Ascending aorta (tissue), 2 donors: ENCODE data around the gene SLC23A2. TPM values are rescaled to one million over a fixed set of nuclear protein-coding genes. Genes with fewer than 3 reads are reported as not detected.
"Not testable (repeated sequence)": the region's sequence is repeated elsewhere in the genome, so short reads cannot be mapped to it uniquely, and the experiment has no call there.

Source experiments
- DNase-seq, 2 donors: peaks; one replicate each; pipeline ENCODE4 v3.0.0-alpha.2; 2019; ENCODE audit warnings: low spot score in 2 of 2
- H3K27ac ChIP-seq, 2 donors: fragments of 200-600 bp; sonication (generic); one replicate each; pipeline ENCODE4 v1.5.1; 2016 to 2017; ENCODE audit warnings: mild to moderate bottlenecking in 1 of 2
- H3K27me3 ChIP-seq: fragments of 200-600 bp; sonication (generic); one replicate; pipeline ENCODE4 v1.5.1; 2017
- H3K36me3 ChIP-seq, 2 donors: fragments of 200-600 bp; sonication (generic); one replicate each; pipeline ENCODE4 v1.5.1; 2016
- H3K4me1 ChIP-seq, 2 donors: fragments of 200-600 bp; sonication (generic); one replicate each; pipeline ENCODE4 v1.5.1; 2016 to 2017; ENCODE audit warnings: mild to moderate bottlenecking in 1 of 2
- H3K4me3 ChIP-seq, 2 donors: fragments of 200-600 bp; sonication (generic); one replicate each; pipeline ENCODE4 v1.5.1; 2016 to 2017; ENCODE audit warnings: mild to moderate bottlenecking in 1 of 2
- H3K9me3 ChIP-seq, 2 donors: fragments of 200-600 bp; sonication (generic); one replicate each; pipeline ENCODE4 v1.5.1; 2016
- CTCF ChIP-seq, 3 experiments: fragments of 200-600 bp in 2 of 3; fragments of 450-650 bp in 1 of 3; sonication (generic) in 2 of 3; IDR thresholded peaks; one replicate each; pipeline ENCODE4 v1.5.1; 2016 to 2019; ENCODE audit warnings: antibody characterized with exemption in 3 of 3, mild to moderate bottlenecking in 1 of 3, moderate library complexity in 1 of 3
- intact Hi-C: fragments of 100-400 bp; cut with DNase I; formaldehyde crosslinking; loops from one replicate; pipeline ENCODE4 v1.15.1; 2023
- total RNA-seq: library from RNA; depleted of rRNA; stranded (reverse); fragments of >200 nt; gene quantifications from one replicate; pipeline ENCODE4 v1.1.0, GENCODE V29; 2016

The SLC23A2 gene
- total RNA-seq, 1 donor from 2014 or later, result 32.8 TPM

GRCh38 chr20:4925842-4926530 lies 75.3 kb downstream of the SLC23A2 start:
- TF ChIP-seq CTCF (IDR thresholded peaks at IDR 0.05), result no peak
- peak; percentile 57 to 91 for DNase-seq
- intact Hi-C loops, result loop anchor here (2.0 kb wide), 1 partner anchor 25 kb away; no protein-coding TSS in a partner anchor
- no peaks in the 10 kb centered on the region for H3K27me3 ChIP-seq
- H3K27ac ChIP-seq, result peak overlapping the region; percentile 86 to 87
- H3K36me3 ChIP-seq, result no peaks in the 10 kb centered on the region
- H3K4me3 ChIP-seq, result peak overlapping the region; percentile 1 to 37
- H3K4me1 ChIP-seq, result peaks cover 6 to 18% of the 10 kb centered on the region in 2 donors
- no peaks in the 10 kb centered on the region for H3K9me3 ChIP-seq

GRCh38 chr20:4924446-4924845 lies 76.9 kb downstream of the SLC23A2 start:
- peaks cover 6 to 18% of the 10 kb centered on the region in 2 donors for H3K4me1 ChIP-seq
- H3K9me3 ChIP-seq, result no peaks in the 10 kb centered on the region
- H3K27me3 ChIP-seq, result no peaks in the 10 kb centered on the region
- no peak for TF ChIP-seq CTCF (IDR thresholded peaks at IDR 0.05)
- no peak for DNase-seq
- intact Hi-C loops, result no loop called here
- no peak overlapping the region for H3K4me3 ChIP-seq
- H3K36me3 ChIP-seq, result no peaks in the 10 kb centered on the region
- peak overlapping the region; percentile 23 to 32 for H3K27ac ChIP-seq

- DNase-seq, result no peak
- H3K36me3 ChIP-seq, result no peaks in the 10 kb centered on the region
- H3K9me3 ChIP-seq, result no peaks in the 10 kb centered on the region
- intact Hi-C loops, result no loop called here
- peaks cover 6 to 18% of the 10 kb centered on the region in 2 donors for H3K4me1 ChIP-seq
- TF ChIP-seq CTCF (IDR thresholded peaks at IDR 0.05), result no peak
- H3K27me3 ChIP-seq, result no peaks in the 10 kb centered on the region
- H3K4me3 ChIP-seq, result no peak overlapping the region
- peak overlapping the region; percentile 23 to 32 for H3K27ac ChIP-seq
These were observed 77.3 kb downstream of the SLC23A2 start for GRCh38 chr20:4924032-4924431.

- H3K27ac ChIP-seq, result no peak overlapping the region
- no peak overlapping the region for H3K4me3 ChIP-seq
- H3K27me3 ChIP-seq, result no peaks in the 10 kb centered on the region
- no peaks in the 10 kb centered on the region for H3K9me3 ChIP-seq
- H3K4me1 ChIP-seq, result peaks cover 6 to 25% of the 10 kb centered on the region in 2 donors
- no peak for TF ChIP-seq CTCF (IDR thresholded peaks at IDR 0.05)
- intact Hi-C loops, result no loop called here
- no peaks in the 10 kb centered on the region for H3K36me3 ChIP-seq
- no peak for DNase-seq
These were observed 79.1 kb downstream of the SLC23A2 start for GRCh38 chr20:4922186-4922585.

GRCh38 chr20:4921271-4921670 lies 80.0 kb downstream of the SLC23A2 start:
- intact Hi-C loops, H3K27ac ChIP-seq, DNase-seq, H3K4me3 ChIP-seq, H3K27me3 ChIP-seq, H3K9me3 ChIP-seq, H3K36me3 ChIP-seq: not testable (repeated sequence)
- H3K4me1 ChIP-seq, result peaks cover 10 to 23% of the 10 kb centered on the region in 2 donors

DNA sequence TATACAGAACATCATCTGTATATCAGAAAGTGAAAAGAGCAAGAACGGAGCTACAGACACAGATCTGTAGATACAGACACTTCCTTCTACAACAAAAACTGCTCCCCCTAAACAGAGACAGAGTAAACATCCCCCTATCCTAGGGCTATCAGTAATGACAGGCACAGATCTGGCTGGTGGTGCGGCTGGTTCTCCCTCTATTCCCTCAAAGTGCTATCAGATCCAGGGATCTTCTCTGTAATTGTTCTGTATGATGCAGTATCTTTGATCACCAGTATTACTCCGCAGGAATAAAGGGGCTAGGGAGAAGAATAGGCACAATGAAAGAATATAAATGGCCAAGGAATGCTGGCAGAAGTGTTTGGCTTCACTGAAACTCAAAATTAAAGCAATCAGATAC lies 80.7 kb downstream of the SLC23A2 start:
- Histone ChIP-seq H3K9me3 (no peaks in the 10 kb centered on the region), H3K4me3 (no peak overlapping the region), H3K4me1 (peaks cover 6 to 23% of the 10 kb centered on the region in 2 donors), H3K27ac (no peak overlapping the region), H3K36me3 (no peaks in the 10 kb centered on the region), H3K27me3 (no peaks in the 10 kb centered on the region)
- no peak for TF ChIP-seq CTCF (IDR thresholded peaks at IDR 0.05)
- intact Hi-C loops, result no loop called here
- no peak for DNase-seq
